Stimulated activated CD4-positive, alpha-beta T cell treated with anti-CD3 and anti-CD28 coated beads, Interleukin-4, amount 100 ng/mL, for 48 hours (primary cell): Measurements from ENCODE around the gene PRR5L.

Experiments
- DNase-seq, 2 donors: peaks; one replicate each; pipeline ENCODE4 v3.0.0-alpha.2; 2020; ENCODE audit warnings: low read depth in 2 of 2

PRR5L gene

GRCh38 chr11:36400766-36401455, 104.8 kb downstream of the PRR5L start:
- DNase-seq = no peak

- DNase-seq = no peak
Measured at GRCh38 chr11:36402568-36403170, 106.6 kb downstream of the PRR5L start.

GRCh38 chr11:36403661-36404060, 107.6 kb downstream of the PRR5L start:
- DNase-seq = no peak

- no peak for DNase-seq
Measured at GRCh38 chr11:36404831-36405230, 108.7 kb downstream of the PRR5L start.

- DNase-seq = no peak
Measured at GRCh38 chr11:36405585-36406367, 109.7 kb downstream of the PRR5L start.

GRCh38 chr11:36407356-36407755, 111.3 kb downstream of the PRR5L start:
- DNase-seq = no peak

- no peak for DNase-seq
Measured at GRCh38 chr11:36408498-36409136, 112.5 kb downstream of the PRR5L start.

- no peak for DNase-seq
Measured at GRCh38 chr11:36409152-36409816, 113.2 kb downstream of the PRR5L start.

GRCh38 chr11:36411202-36411640, 115.1 kb downstream of the PRR5L start:
- DNase-seq = no peak

GRCh38 chr11:36412781-36413383, 116.8 kb downstream of the PRR5L start:
- no peak for DNase-seq

- DNase-seq = no peak
Measured at GRCh38 chr11:36417154-36417553, 121.1 kb downstream of the PRR5L start.

- no peak for DNase-seq
Measured at GRCh38 chr11:36419791-36420424, 123.8 kb downstream of the PRR5L start.

GRCh38 chr11:36421546-36422155, 125.6 kb downstream of the PRR5L start:
- no peak for DNase-seq

GRCh38 chr11:36425561-36426081, 129.5 kb downstream of the PRR5L start:
- no peak for DNase-seq

GRCh38 chr11:36426226-36426848, 130.2 kb downstream of the PRR5L start:
- no peak for DNase-seq

- no peak for DNase-seq
Measured at GRCh38 chr11:36427079-36427478, 131.0 kb downstream of the PRR5L start.

- DNase-seq = no peak
Measured at GRCh38 chr11:36427876-36428275, 131.8 kb downstream of the PRR5L start.

GRCh38 chr11:36431429-36432092, 135.5 kb downstream of the PRR5L start:
- DNase-seq = no peak

GRCh38 chr11:36432093-36432469, 136.0 kb downstream of the PRR5L start:
- no peak for DNase-seq
